Measurements from ENCODE around the gene TRIM7. TPM values are rescaled to one million over a fixed set of nuclear protein-coding genes. Genes with fewer than 3 reads are reported as not detected.

The TRIM7 gene
- total and polyA plus RNA-seq, 9 donors = 0.34 to 2.9 (median 0.82) TPM

DNA sequence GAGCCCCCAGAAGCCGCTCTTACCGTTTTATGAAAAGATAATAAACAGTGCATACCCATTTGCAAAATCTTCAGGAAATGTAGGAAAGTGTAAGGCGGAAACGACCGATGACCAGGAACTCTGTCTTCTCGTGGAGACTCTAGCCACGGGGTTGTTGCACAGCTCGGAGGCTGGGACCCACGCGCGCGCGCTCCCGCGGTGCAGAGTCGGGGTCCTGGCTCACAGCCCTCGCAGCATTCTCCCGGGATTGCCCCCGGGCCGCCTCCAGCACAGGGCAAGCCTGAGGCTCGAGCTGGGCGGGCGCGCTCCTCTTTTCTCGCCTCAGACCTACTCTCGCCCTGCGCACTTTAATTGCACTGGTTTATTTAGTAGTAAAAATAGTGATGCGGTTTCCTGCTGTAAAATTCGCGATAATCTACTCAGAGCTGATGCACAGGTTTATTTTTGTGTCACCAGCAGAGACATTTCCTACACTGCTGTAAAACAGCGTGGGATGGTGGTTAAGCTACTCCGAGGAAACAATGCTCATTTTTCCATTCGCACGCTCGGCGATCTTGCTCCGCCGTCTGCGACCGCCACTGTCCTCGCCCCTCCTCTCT is 15.5 kb downstream of the TRIM7 start:
- WGBS, 3 donors = 0% methylated on average over 41 of the region's 41 CpGs
- intact Hi-C loops (cut with DNase I) = loop anchor here in 3 of 4 donors (1.0 to 10.0 kb wide), 4 partner anchors 33 to 405 kb away; partner anchors contain the start of genes TRIM41 (in 1 of the 3) and TRIM52 (in 1 of the 3)

DNA sequence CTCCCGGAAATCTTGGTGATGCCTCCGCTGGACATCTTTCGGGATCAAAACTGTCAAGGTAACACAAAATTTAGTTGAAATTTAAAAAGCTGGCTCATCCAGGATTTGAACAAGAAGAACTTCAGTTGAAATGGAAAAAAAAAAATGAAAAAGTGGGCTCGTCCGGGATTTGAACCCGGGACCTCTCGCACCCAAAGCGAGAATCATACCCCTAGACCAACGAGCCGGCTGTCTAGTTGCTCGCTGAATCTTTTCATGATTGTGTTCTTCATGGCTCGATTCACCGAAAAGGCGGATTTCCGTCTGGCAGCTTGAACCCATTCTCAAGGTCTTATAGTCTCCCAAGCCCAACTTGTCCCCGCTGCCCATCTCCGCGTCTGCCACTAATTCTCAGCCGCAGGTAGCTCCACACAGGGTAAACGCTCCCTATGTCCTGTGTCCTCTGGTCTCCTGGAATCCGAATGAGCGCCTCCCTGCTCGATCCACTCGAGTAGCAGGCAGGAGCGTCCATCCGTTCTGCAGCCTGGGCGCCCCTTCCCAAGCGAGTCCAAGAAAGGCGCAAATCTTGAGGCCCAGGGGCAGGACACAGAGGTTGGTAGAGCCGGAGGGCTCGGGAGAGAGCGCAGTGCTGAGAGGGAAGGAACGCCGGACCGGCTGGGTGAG is 16.2 kb downstream of the TRIM7 start:
- Histone ChIP-seq H3K27ac (peak overlapping the region; percentile 66 to 91), H3K36me3 (no peaks in the 10 kb centered on the region), H3K27me3 (no peaks in the 10 kb centered on the region), H3K4me1 (ENCODE audit: insufficient read depth) (peaks cover 5% of the 10 kb centered on the region), H3K4me3 (peak overlapping the region; percentile 79), H3K9me3 (no peaks in the 10 kb centered on the region)
- DNase-seq = peak; percentile 67 to 85 (median 80)
- intact Hi-C loops (cut with DNase I) = loop anchor here in 3 of 4 donors (1.0 to 10.0 kb wide), 4 partner anchors 33 to 404 kb away; partner anchors contain the start of genes TRIM41 (in 1 of the 3) and TRIM52 (in 1 of the 3)
- no peak for TF ChIP-seq POLR2A (IDR thresholded peaks at IDR 0.05)
- TF ChIP-seq EP300 (IDR thresholded peaks at IDR 0.05) = no peak
- TF ChIP-seq, protein P1, sequence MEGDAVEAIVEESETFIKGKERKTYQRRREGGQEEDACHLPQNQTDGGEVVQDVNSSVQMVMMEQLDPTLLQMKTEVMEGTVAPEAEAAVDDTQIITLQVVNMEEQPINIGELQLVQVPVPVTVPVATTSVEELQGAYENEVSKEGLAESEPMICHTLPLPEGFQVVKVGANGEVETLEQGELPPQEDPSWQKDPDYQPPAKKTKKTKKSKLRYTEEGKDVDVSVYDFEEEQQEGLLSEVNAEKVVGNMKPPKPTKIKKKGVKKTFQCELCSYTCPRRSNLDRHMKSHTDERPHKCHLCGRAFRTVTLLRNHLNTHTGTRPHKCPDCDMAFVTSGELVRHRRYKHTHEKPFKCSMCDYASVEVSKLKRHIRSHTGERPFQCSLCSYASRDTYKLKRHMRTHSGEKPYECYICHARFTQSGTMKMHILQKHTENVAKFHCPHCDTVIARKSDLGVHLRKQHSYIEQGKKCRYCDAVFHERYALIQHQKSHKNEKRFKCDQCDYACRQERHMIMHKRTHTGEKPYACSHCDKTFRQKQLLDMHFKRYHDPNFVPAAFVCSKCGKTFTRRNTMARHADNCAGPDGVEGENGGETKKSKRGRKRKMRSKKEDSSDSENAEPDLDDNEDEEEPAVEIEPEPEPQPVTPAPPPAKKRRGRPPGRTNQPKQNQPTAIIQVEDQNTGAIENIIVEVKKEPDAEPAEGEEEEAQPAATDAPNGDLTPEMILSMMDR (IDR thresholded peaks at IDR 0.05) = no peak
- WGBS, 3 donors = 0 to 1% (median 0%) methylated on average over 35 of the region's 35 CpGs

More for the DNA sequence above, 15.5 kb downstream of the TRIM7 start:
- TF ChIP-seq, protein P1 (IDR thresholded peaks at IDR 0.05) = no peak
- no peak for TF ChIP-seq EP300 (IDR thresholded peaks at IDR 0.05)
- Histone ChIP-seq H3K4me1 (ENCODE audit: insufficient read depth) (peaks cover 7% of the 10 kb centered on the region), H3K4me3 (peak overlapping the region; percentile 79), H3K27ac (peak overlapping the region; percentile 61 to 91), H3K9me3 (no peaks in the 10 kb centered on the region), H3K27me3 (no peaks in the 10 kb centered on the region), H3K36me3 (no peaks in the 10 kb centered on the region)
- peak; percentile 28 to 67 (median 53) for DNase-seq

DNA sequence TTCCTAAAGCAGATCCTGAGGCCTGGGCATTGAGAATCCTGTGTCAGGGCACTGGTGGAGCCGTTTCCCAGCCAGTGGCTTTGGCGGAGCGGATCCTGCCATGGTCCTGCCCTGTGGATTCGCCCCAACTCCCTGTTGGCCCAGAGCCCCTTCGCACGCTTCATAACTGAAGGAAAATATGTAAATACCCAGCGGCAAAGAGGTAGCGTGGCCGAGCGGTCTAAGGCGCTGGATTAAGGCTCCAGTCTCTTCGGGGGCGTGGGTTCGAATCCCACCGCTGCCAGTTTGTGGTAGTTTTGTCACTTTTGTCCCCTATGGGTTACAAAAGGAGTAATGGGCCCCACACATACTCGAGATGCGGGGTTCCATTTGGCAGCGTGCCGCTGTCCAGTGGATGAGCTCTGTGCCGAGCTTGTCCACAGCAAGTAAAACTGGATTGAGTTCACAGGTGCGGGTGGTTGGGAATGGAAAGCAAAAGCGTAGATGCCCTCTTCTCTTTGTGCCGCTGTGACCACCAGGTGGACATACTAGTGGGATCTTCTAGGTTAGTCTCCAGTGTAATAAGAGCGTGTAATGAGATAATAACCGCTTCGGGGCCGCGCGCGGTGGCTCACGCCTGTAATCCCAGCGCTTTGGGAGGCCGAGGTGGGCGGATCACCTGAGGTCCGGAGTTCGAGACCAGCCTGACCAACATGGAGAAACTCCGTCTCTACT is 17.3 kb downstream of the TRIM7 start:
- Histone ChIP-seq H3K9me3 (no peaks in the 10 kb centered on the region), H3K4me3 (peak overlapping the region; percentile 79), H3K27ac (peak overlapping the region in 1 of 2 donors; percentile 91), H3K4me1 (ENCODE audit: insufficient read depth) (peaks cover 5% of the 10 kb centered on the region), H3K27me3 (no peaks in the 10 kb centered on the region), H3K36me3 (no peaks in the 10 kb centered on the region)
- intact Hi-C loops (cut with DNase I) = loop anchor here in 3 of 4 donors (5.0 to 10.0 kb wide), 3 partner anchors 35 to 403 kb away; partner anchors contain the start of genes TRIM41 (in 1 of the 3) and TRIM52 (in 1 of the 3)
- TF ChIP-seq EP300 (IDR thresholded peaks at IDR 0.05) = no peak
- TF ChIP-seq, protein P1 (IDR thresholded peaks at IDR 0.05) = peak in 2 of 3 donors; percentile 5 to 47
- peak; percentile 84 to 92 (median 89) for DNase-seq
- WGBS, 3 donors = 1 to 2% (median 1%) methylated on average over 37 of the region's 37 CpGs

DNA sequence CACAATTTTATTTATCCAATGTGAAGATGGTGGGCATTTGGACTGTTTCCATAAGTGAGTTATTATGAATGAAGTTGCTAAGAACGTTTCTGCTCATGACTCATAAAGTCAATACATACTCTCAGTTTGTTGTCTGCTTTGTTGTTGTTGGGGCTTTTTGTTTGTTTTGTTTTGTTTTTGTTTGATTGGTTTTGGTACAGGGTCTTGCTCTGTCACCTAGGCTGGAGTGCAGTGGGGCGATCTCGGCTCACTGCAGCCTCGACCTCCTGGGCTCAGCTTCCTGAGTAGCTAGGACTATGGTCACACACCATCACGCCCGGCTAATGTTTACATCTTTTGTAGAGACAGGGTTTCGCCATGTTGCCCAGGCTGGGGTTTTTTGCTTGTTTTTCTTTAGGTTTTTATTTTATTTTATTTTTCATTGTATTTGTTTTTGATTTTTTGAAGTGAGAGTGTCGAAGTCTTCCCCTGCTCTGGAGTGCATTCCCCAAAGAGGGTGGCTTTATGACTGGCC is 18.0 kb downstream of the TRIM7 start:
- no peak overlapping the region for H3K4me3 ChIP-seq
- H3K27ac ChIP-seq = no peak overlapping the region
- intact Hi-C loops (cut with DNase I) = loop anchor here in 3 of 4 donors (5.0 to 10.0 kb wide), 3 partner anchors 35 to 402 kb away; partner anchors contain the start of genes TRIM41 (in 1 of the 3) and TRIM52 (in 1 of the 3)
- H3K36me3 ChIP-seq = no peaks in the 10 kb centered on the region
- no peaks in the 10 kb centered on the region for H3K9me3 ChIP-seq
- no peak for DNase-seq
- WGBS, 3 donors = 27 to 43% (median 30%) methylated on average over 8 of the region's 8 CpGs
- TF ChIP-seq EP300 (IDR thresholded peaks at IDR 0.05) (no peak), POLR2A (IDR thresholded peaks at IDR 0.05) (no peak)
- TF ChIP-seq, protein P1 (IDR thresholded peaks at IDR 0.05) = no peak
- H3K27me3 ChIP-seq = no peaks in the 10 kb centered on the region
- peaks cover 2% of the 10 kb centered on the region for H3K4me1 ChIP-seq (ENCODE audit: insufficient read depth)
